Common myeloid progenitor, CD34-positive (primary cell): Measurements from ENCODE around the gene SMAP2.
A peak's percentile ranks its signal among the peaks of the same experiment; 100 is the strongest.

Experiments
- CTCF ChIA-PET: fragments of 350-600 bp; sonication (Branson Sonifier 250); formaldehyde crosslinking; loops from one replicate; lab custom pipeline; 2021; ENCODE audit warnings: antibody characterized with exemption; lab: Charles Lee
- POLR2A ChIA-PET: fragments of 350-600 bp; sonication (Branson Sonifier 250); formaldehyde crosslinking; loops from one replicate; lab custom pipeline; 2021; ENCODE audit warnings: antibody characterized with exemption; lab: Charles Lee
- DNase-seq, 3 donors: peaks; one replicate each; pipeline versions ENCODE4 v3.0.0 to v3.0.0-alpha.2; 2013
- H3K27ac ChIP-seq, 2 experiments: 1 replicate in 1 of 2; 2 replicates in 1 of 2; pipeline ENCODE4 v1.7.0; 2013; ENCODE audit warnings: inconsistent platforms in 2 of 2, low read length in 2 of 2, mild to moderate bottlenecking in 2 of 2, low read depth in 1 of 2, moderate library complexity in 1 of 2; ENCODE audit not compliant: severe bottlenecking in 2 of 2, insufficient read depth in 1 of 2, poor library complexity in 1 of 2
- H3K27me3 ChIP-seq, 5 experiments: replicated peaks in 2 of 5; 1 replicate in 3 of 5; 2 replicates in 2 of 5; pipeline versions ENCODE4 v1.6.1 to v1.7.0; 2013; ENCODE audit warnings: low read length in 4 of 5, mild to moderate bottlenecking in 2 of 5, moderate library complexity in 2 of 5, inconsistent platforms in 1 of 5; ENCODE audit not compliant: insufficient read depth in 5 of 5, control insufficient read depth in 4 of 5
- H3K36me3 ChIP-seq, 4 experiments: 1 replicate in 2 of 4; 2 replicates in 2 of 4; pipeline versions ENCODE4 v1.6.1 to v1.7.0; 2013; ENCODE audit warnings: low read length in 3 of 4, control low read depth in 1 of 4, mild to moderate bottlenecking in 1 of 4; ENCODE audit not compliant: control insufficient read depth in 4 of 4, insufficient read depth in 4 of 4
- H3K4me1 ChIP-seq, 4 experiments: 1 replicate in 3 of 4; 2 replicates in 1 of 4; pipeline versions ENCODE4 v1.6.1 to v1.7.1; 2013; ENCODE audit warnings: low read length in 3 of 4, mild to moderate bottlenecking in 3 of 4, control low read depth in 1 of 4, inconsistent platforms in 1 of 4, moderate library complexity in 1 of 4; ENCODE audit not compliant: control insufficient read depth in 4 of 4, insufficient read depth in 4 of 4; ENCODE audit errors: control extremely low read depth in 1 of 4
- H3K4me3 ChIP-seq, 7 experiments: 1 replicate in 4 of 7; 2 replicates in 3 of 7; pipeline versions ENCODE4 v1.5.1 to v1.7.0; 2013; ENCODE audit warnings: mild to moderate bottlenecking in 7 of 7, low read length in 6 of 7, moderate library complexity in 6 of 7, inconsistent platforms in 2 of 7, low read depth in 2 of 7, control low read depth in 1 of 7; ENCODE audit not compliant: insufficient read depth in 4 of 7, control insufficient read depth in 1 of 7; ENCODE audit errors: extremely low read depth in 1 of 7
- H3K9me3 ChIP-seq, 5 experiments: 1 replicate in 4 of 5; 2 replicates in 1 of 5; pipeline versions ENCODE4 v1.6.1 to v1.7.1; 2013; ENCODE audit warnings: low read length in 4 of 5, mild to moderate bottlenecking in 2 of 5, inconsistent platforms in 1 of 5, low read depth in 1 of 5, moderate library complexity in 1 of 5; ENCODE audit not compliant: control insufficient read depth in 4 of 5, insufficient read depth in 2 of 5; ENCODE audit errors: control extremely low read depth in 1 of 5
- WGBS: methylation state at CpG from one replicate; pipeline ENCODE4 v1.1.5; 2013; ENCODE audit not compliant: insufficient coverage; 5-methylcytosine and 5-hydroxymethylcytosine counted together

SMAP2 gene

GRCh38 chr1:40401473-40402201, 28.1 kb downstream of the SMAP2 start:
- whole genome bisulfite sequencing, result no CpG with 5 or more reads among the region's 7 CpGs
- H3K36me3 ChIP-seq, result peaks cover 0 to 1% (median under 1%) of the 10 kb centered on the region in 4 experiments
- ChIA-PET POLR2A (interaction anchor here (0.6 kb wide), 1 partner anchor 58 kb away, joined by 3 read pairs; no protein-coding TSS in a partner anchor), CTCF (interaction anchor here (1.1 to 5.0 kb wide), 7 partner anchors 11 to 257 kb away, joined by 3 to 25 read pairs (median 7); partner anchors contain the start of gene SMAP2)
- no peaks in the 10 kb centered on the region for H3K9me3 ChIP-seq
- peak in 2 of 3 donors; percentile 74 to 78 for DNase-seq
- H3K4me1 ChIP-seq, result peaks cover 3 to 32% (median 27%) of the 10 kb centered on the region in 4 experiments
- H3K27ac ChIP-seq, result no peak overlapping the region
- no peaks in the 10 kb centered on the region for H3K27me3 ChIP-seq
- no peak overlapping the region for H3K4me3 ChIP-seq

- Histone ChIP-seq H3K4me3 (peak overlapping the region in 1 of 7 experiments; percentile 54), H3K4me1 (peaks cover 3 to 20% (median 16%) of the 10 kb centered on the region in 4 experiments), H3K9me3 (no peaks in the 10 kb centered on the region), H3K36me3 (peaks cover 11 to 21% (median 16%) of the 10 kb centered on the region in 4 experiments), H3K27me3 (no peaks in the 10 kb centered on the region), H3K27ac (no peak overlapping the region)
- peak; percentile 77 to 86 (median 82) for DNase-seq
- 71% methylated on average over 9 of the region's 11 CpGs for WGBS
- POLR2A ChIA-PET, result no interaction called here
- CTCF ChIA-PET, result interaction anchor here (0.7 to 3.6 kb wide), 24 partner anchors 11 to 328 kb away, joined by 3 to 23 read pairs (median 5); partner anchors contain the start of genes SMAP2 and TMCO2
Measured at GRCh38 chr1:40404670-40405462, 31.3 kb downstream of the SMAP2 start.

GRCh38 chr1:40405812-40406211, 32.3 kb downstream of the SMAP2 start:
- Histone ChIP-seq H3K27ac (no peak overlapping the region), H3K4me1 (peaks cover 3 to 15% (median 14%) of the 10 kb centered on the region in 4 experiments), H3K9me3 (no peaks in the 10 kb centered on the region), H3K4me3 (no peak overlapping the region), H3K27me3 (no peaks in the 10 kb centered on the region), H3K36me3 (peaks cover 11 to 28% (median 22%) of the 10 kb centered on the region in 4 experiments)
- WGBS, result no CpG with 5 or more reads among the region's 4 CpGs
- POLR2A ChIA-PET, result no interaction called here
- CTCF ChIA-PET, result interaction anchor here (1.0 to 3.6 kb wide), 16 partner anchors 11 to 329 kb away, joined by 3 to 23 read pairs (median 6); partner anchors contain the start of gene SMAP2
- DNase-seq, result no peak

GRCh38 chr1:40407453-40407852, 33.9 kb downstream of the SMAP2 start:
- CTCF ChIA-PET, result interaction anchor here (1.1 to 2.2 kb wide), 5 partner anchors 33 to 324 kb away, joined by 3 to 12 read pairs (median 4); no protein-coding TSS in a partner anchor
- no peak overlapping the region for H3K4me3 ChIP-seq

GRCh38 chr1:40409467-40409866, 35.9 kb downstream of the SMAP2 start:
- Histone ChIP-seq H3K4me3 (no peak overlapping the region), H3K4me1 (peaks cover 0 to 2% (median 0%) of the 10 kb centered on the region in 4 experiments), H3K36me3 (peaks cover 23 to 54% (median 45%) of the 10 kb centered on the region in 4 experiments), H3K27ac (no peak overlapping the region), H3K9me3 (no peaks in the 10 kb centered on the region), H3K27me3 (no peaks in the 10 kb centered on the region)
- ChIA-PET POLR2A (no interaction called here), CTCF (interaction anchor here (0.7 kb wide), 1 partner anchor 71 kb away, joined by 3 read pairs; no protein-coding TSS in a partner anchor)
- 100% methylated on average over 2 of the region's 4 CpGs for WGBS
- DNase-seq, result no peak

More at GRCh38 chr1:40407453-40407852, 33.9 kb downstream of the SMAP2 start:
- H3K27ac ChIP-seq, result no peak overlapping the region
- peaks cover 3 to 8% (median 6%) of the 10 kb centered on the region in 4 experiments for H3K4me1 ChIP-seq
- H3K27me3 ChIP-seq, result no peaks in the 10 kb centered on the region
- peaks cover 13 to 35% (median 28%) of the 10 kb centered on the region in 4 experiments for H3K36me3 ChIP-seq
- POLR2A ChIA-PET, result no interaction called here
- DNase-seq, result no peak
- no peaks in the 10 kb centered on the region for H3K9me3 ChIP-seq

- WGBS, result 94% methylated on average over 2 of the region's 5 CpGs
- DNase-seq, result no peak
- H3K4me3 ChIP-seq, result no peak overlapping the region
- peaks cover 25 to 72% (median 61%) of the 10 kb centered on the region in 4 experiments for H3K36me3 ChIP-seq
- CTCF ChIA-PET, result interaction anchor here (0.7 to 1.8 kb wide), 6 partner anchors 10 to 228 kb away, joined by 3 to 5 read pairs (median 3); no protein-coding TSS in a partner anchor
- no peaks in the 10 kb centered on the region for H3K9me3 ChIP-seq
- H3K27me3 ChIP-seq, result no peaks in the 10 kb centered on the region
- no peak overlapping the region for H3K27ac ChIP-seq
- POLR2A ChIA-PET, result no interaction called here
- no peaks in the 10 kb centered on the region for H3K4me1 ChIP-seq
Measured at GRCh38 chr1:40411294-40411693, 37.8 kb downstream of the SMAP2 start.
